ENCODE measurements around the gene PLCB2. TPM values are rescaled to one million over a fixed set of nuclear protein-coding genes. Genes with fewer than 3 reads are reported as not detected.

Gene PLCB2
- 0.52 to 1.1 TPM (median 0.73 TPM) in 3 replicates for polyA plus RNA-seq
- polyA plus RNA-seq (2011; ENCODE audit: low read depth), result not detected
- 0.69 and 0.72 TPM in 2 replicates for polyA plus RNA-seq (2011; cell fraction: cytosol; rRNA removed)
- 0.73 and 1.3 TPM in 2 replicates for polyA plus RNA-seq (2011; cell fraction: nucleus; rRNA removed)
- 0.23 and 1.4 TPM in 2 replicates for polyA plus RNA-seq (2012; ENCODE audit: low replicate concordance)
- polyA minus RNA-seq, result 0.40 to 0.69 TPM in 2 of 3 replicates, not detected in the other
- polyA minus RNA-seq (2011; cell fraction: cytosol; rRNA and poly(A)+ RNA removed), result not detected
- not detected in 2 replicates for polyA minus RNA-seq (2011; cell fraction: nucleus; rRNA and poly(A)+ RNA removed)

DNA sequence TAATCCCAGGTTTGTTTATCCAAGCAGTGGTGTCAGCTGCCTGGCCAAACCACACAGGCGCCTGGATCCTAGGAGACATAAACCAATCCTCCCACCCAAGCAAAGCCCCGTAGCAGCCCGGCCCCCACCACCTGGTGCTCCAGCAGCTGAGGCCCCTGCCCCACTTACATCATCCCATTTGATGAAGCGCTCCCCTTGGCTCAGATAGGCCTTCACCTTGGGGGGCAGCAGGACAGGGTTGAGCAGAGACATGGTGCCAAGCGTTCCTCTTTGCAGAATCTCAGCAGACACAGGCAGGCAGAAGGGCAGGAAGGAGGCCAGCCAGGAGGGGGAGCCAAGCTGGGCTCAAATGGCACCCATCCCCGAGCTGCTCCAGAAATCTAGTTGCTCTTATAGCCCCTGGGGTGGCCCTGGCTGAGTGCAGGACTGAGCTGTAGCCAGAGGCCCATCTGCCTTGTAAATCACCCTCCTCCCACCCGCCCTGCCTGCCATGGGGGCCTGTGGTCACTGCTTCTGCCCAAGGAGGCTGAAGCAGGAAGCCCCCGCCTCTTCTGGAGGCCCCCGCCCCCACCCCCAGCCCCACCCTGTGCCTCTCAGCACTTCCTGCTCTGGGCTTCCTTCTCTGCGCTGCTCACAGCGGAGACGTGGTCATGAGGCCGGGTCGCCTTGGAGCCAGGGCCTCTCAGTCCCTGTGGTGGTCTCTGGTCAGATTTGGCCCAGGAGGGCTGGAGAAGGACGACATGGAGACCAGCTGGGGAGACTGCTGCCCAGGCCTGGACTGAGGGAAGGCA lies at the start of gene PLCB2:
Gene PLCB2 (minus strand): TSS at position 515 of the 791 bp plus-strand sequence. CDS start 263 bp downstream, at position 252.
- dilution Hi-C loops (cut with MboI; ENCODE audit: extremely low pct_ligation_motif_present, low sequenced_read_pairs), result no loop called here
- Histone ChIP-seq H3K27ac (ENCODE audit: control insufficient read depth, insufficient read depth, low read length) (no peak within 1 kb of the TSS), H3K9ac (ENCODE audit: control insufficient read depth, extremely low read depth, insufficient read depth, low read length) (no peak within 1 kb of the TSS), H3K36me3 (ENCODE audit: control insufficient read depth in 2 of 2, extremely low read depth in 1 of 2, insufficient read depth in 2 of 2, low read length in 2 of 2) (no peaks in the 10 kb centered on the region), H3K27me3 (ENCODE audit: control insufficient read depth, extremely low read depth, insufficient read depth, low read length) (peaks cover 30% of the 10 kb centered on the region), H4K20me1 (ENCODE audit: control insufficient read depth, extremely low read depth, insufficient read depth, low read length) (peaks cover 4% of the 10 kb centered on the region), H3K79me2 (ENCODE audit: control insufficient read depth, insufficient read depth, low read length) (no peaks in the 10 kb centered on the region), H3K4me2 (ENCODE audit: control insufficient read depth, extremely low read depth, insufficient read depth, low read depth, low read length) (no peak within 1 kb of the TSS), H3K4me1 (ENCODE audit: control insufficient read depth, extremely low read depth, insufficient read depth, low read length) (no peaks in the 10 kb centered on the region), H3K9me3 (ENCODE audit: control insufficient read depth, low read depth, low read length) (no peaks in the 10 kb centered on the region), H2AFZ (ENCODE audit: control insufficient read depth, low read length) (no peak within 1 kb of the TSS), H3K9me1 (ENCODE audit: control insufficient read depth, extremely low read depth, insufficient read depth, low read length) (no peaks in the 10 kb centered on the region), H3K4me3 (ENCODE audit: control insufficient read depth in 2 of 3, extremely low read depth in 1 of 3, insufficient read depth in 2 of 3, low read depth in 1 of 3, low read length in 3 of 3) (no peak within 1 kb of the TSS)
- TF ChIP-seq EZH2 (IDR thresholded peaks at IDR 0.05; ENCODE audit: low read length), result no peak
- TF ChIP-seq, protein P1, sequence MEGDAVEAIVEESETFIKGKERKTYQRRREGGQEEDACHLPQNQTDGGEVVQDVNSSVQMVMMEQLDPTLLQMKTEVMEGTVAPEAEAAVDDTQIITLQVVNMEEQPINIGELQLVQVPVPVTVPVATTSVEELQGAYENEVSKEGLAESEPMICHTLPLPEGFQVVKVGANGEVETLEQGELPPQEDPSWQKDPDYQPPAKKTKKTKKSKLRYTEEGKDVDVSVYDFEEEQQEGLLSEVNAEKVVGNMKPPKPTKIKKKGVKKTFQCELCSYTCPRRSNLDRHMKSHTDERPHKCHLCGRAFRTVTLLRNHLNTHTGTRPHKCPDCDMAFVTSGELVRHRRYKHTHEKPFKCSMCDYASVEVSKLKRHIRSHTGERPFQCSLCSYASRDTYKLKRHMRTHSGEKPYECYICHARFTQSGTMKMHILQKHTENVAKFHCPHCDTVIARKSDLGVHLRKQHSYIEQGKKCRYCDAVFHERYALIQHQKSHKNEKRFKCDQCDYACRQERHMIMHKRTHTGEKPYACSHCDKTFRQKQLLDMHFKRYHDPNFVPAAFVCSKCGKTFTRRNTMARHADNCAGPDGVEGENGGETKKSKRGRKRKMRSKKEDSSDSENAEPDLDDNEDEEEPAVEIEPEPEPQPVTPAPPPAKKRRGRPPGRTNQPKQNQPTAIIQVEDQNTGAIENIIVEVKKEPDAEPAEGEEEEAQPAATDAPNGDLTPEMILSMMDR (optimal IDR thresholded peaks at IDR 0.05 in 1 of 3, IDR thresholded peaks at IDR 0.05 in 1 of 3, conservative IDR thresholded peaks at IDR 0.05 in 1 of 3; ENCODE audit: extremely low read depth in 1 of 3, insufficient read depth in 2 of 3, low read length in 3 of 3), result peak in 2 of 3 experiments; percentile 9 to 46
- DNase-seq (ENCODE audit: low read depth, low spot score) (no peak), FAIRE-seq (no peak)

- no peak for FAIRE-seq
- Histone ChIP-seq H2AFZ (ENCODE audit: control insufficient read depth, low read length) (no peak overlapping the region), H3K36me3 (ENCODE audit: control insufficient read depth in 2 of 2, extremely low read depth in 1 of 2, insufficient read depth in 2 of 2, low read length in 2 of 2) (no peaks in the 10 kb centered on the region), H4K20me1 (ENCODE audit: control insufficient read depth, extremely low read depth, insufficient read depth, low read length) (no peaks in the 10 kb centered on the region), H3K4me1 (ENCODE audit: control insufficient read depth, extremely low read depth, insufficient read depth, low read length) (peaks cover 31% of the 10 kb centered on the region), H3K9me3 (ENCODE audit: control insufficient read depth, low read depth, low read length) (no peaks in the 10 kb centered on the region), H3K27ac (ENCODE audit: control insufficient read depth, insufficient read depth, low read length) (no peak overlapping the region), H3K79me2 (ENCODE audit: control insufficient read depth, insufficient read depth, low read length) (no peaks in the 10 kb centered on the region), H3K27me3 (ENCODE audit: control insufficient read depth, extremely low read depth, insufficient read depth, low read length) (no peaks in the 10 kb centered on the region), H3K4me3 (ENCODE audit: control insufficient read depth in 2 of 3, extremely low read depth in 1 of 3, insufficient read depth in 2 of 3, low read depth in 1 of 3, low read length in 3 of 3) (no peak overlapping the region), H3K4me2 (ENCODE audit: control insufficient read depth, extremely low read depth, insufficient read depth, low read depth, low read length) (peak overlapping the region; percentile 91), H3K9me1 (ENCODE audit: control insufficient read depth, extremely low read depth, insufficient read depth, low read length) (no peaks in the 10 kb centered on the region), H3K9ac (ENCODE audit: control insufficient read depth, extremely low read depth, insufficient read depth, low read length) (no peak overlapping the region)
- DNase-seq (ENCODE audit: low read depth, low spot score), result no peak
- dilution Hi-C loops (cut with MboI; ENCODE audit: extremely low pct_ligation_motif_present, low sequenced_read_pairs), result no loop called here
- no peak for TF ChIP-seq EZH2 (IDR thresholded peaks at IDR 0.05; ENCODE audit: low read length)
- TF ChIP-seq, protein P1 (optimal IDR thresholded peaks at IDR 0.05 in 1 of 3, IDR thresholded peaks at IDR 0.05 in 1 of 3, conservative IDR thresholded peaks at IDR 0.05 in 1 of 3; ENCODE audit: extremely low read depth in 1 of 3, insufficient read depth in 2 of 3, low read length in 3 of 3), result no peak
Observed at GRCh38 chr15:40357246-40357645, 49.5 kb upstream of the PLCB2 start.

Data from keratinocyte (primary cell).